H1 (cell line): ENCODE data around the gene EPHA10. TPM values are rescaled to one million over a fixed set of nuclear protein-coding genes. Genes with fewer than 3 reads are reported as not detected.

ENCODE experiments used
- CTCF ChIA-PET: fragments of 300-600 bp; sonication (Branson Sonifier 250); formaldehyde crosslinking; loops from one replicate; lab custom pipeline; 2021; ENCODE audit not compliant: partially characterized antibody; lab: Charles Lee
- POLR2A ChIA-PET: fragments of 300-600 bp; sonication (Branson Sonifier 250); formaldehyde crosslinking; loops from one replicate; lab custom pipeline; 2021; ENCODE audit warnings: inconsistent platforms; ENCODE audit not compliant: partially characterized antibody; lab: Charles Lee
- DNase-seq, 2 experiments: peaks; one replicate each; pipeline versions ENCODE4 v3.0.0 to v3.0.0-alpha.2; 2010 to 2022; ENCODE audit warnings: low spot score in 2 of 2, low read depth in 1 of 2, mixed read lengths in 1 of 2
- FAIRE-seq: peaks from 2 replicates; lab custom pipeline; 2011; peaks lifted over from hg19 to GRCh38; lab: Jason Lieb, UNC
- H2AFZ ChIP-seq: 2 replicates; pipeline ENCODE4 v1.8.1; 2012; ENCODE audit warnings: low read length, inconsistent platforms
- H2AK5ac ChIP-seq: 2 replicates; pipeline ENCODE4 v1.6.1; 2013; ENCODE audit warnings: low read depth, low read length
- H2BK120ac ChIP-seq: replicated peaks from 2 replicates; pipeline ENCODE3; 2013; ENCODE audit warnings: low read depth, low read length, inconsistent platforms
- H2BK12ac ChIP-seq: 2 replicates; pipeline ENCODE4 v1.6.1; 2013; ENCODE audit warnings: low read depth, low read length
- H2BK15ac ChIP-seq: 2 replicates; pipeline ENCODE4 v1.6.1; 2013; ENCODE audit warnings: low read length
- H2BK20ac ChIP-seq: 2 replicates; pipeline ENCODE4 v1.6.1; 2013; ENCODE audit warnings: low read length
- H2BK5ac ChIP-seq: 2 replicates; pipeline ENCODE4 v1.6.1; 2013; ENCODE audit warnings: low read depth, low read length
- H3K14ac ChIP-seq: 2 replicates; pipeline ENCODE4 v1.6.1; 2013; ENCODE audit warnings: inconsistent platforms; ENCODE audit not compliant: insufficient read length
- H3K18ac ChIP-seq: 2 replicates; pipeline ENCODE4 v1.6.1; 2013; ENCODE audit warnings: low read length; ENCODE audit errors: extremely low read depth
- H3K23ac ChIP-seq: 2 replicates; pipeline ENCODE4 v1.6.1; 2013; ENCODE audit warnings: inconsistent platforms; ENCODE audit not compliant: insufficient read length
- H3K23me2 ChIP-seq: 2 replicates; pipeline ENCODE4 v1.6.1; 2013; ENCODE audit warnings: low read depth, low read length
- H3K27ac ChIP-seq: 2 replicates; pipeline ENCODE4 v1.6.1; 2011; ENCODE audit warnings: low read depth, low read length, inconsistent platforms
- H3K27me3 ChIP-seq, 4 experiments: replicated peaks in 1 of 4; 1 replicate in 1 of 4; 2 replicates in 3 of 4; pipeline versions ENCODE4 v1.6.1 to v1.8.1; 2011 to 2013; ENCODE audit warnings: low read length in 3 of 4, mild to moderate bottlenecking in 3 of 4, inconsistent platforms in 2 of 4, mixed read lengths in 2 of 4, moderate library complexity in 1 of 4; ENCODE audit not compliant: control insufficient read depth in 3 of 4, insufficient read depth in 3 of 4; ENCODE audit errors: extremely low read depth in 1 of 4
- H3K36me3 ChIP-seq, 4 experiments: 2 replicates each; pipeline versions ENCODE4 v1.6.1 to v1.8.1; 2011 to 2013; ENCODE audit warnings: mild to moderate bottlenecking in 4 of 4, low read length in 3 of 4, moderate library complexity in 2 of 4, control low read depth in 1 of 4, inconsistent platforms in 1 of 4; ENCODE audit not compliant: insufficient read depth in 4 of 4, control insufficient read depth in 2 of 4
- H3K4ac ChIP-seq: replicated peaks from 2 replicates; pipeline ENCODE3; 2013; ENCODE audit warnings: low read length, low read depth, mixed read lengths, inconsistent platforms; ENCODE audit not compliant: insufficient read length
- H3K4me1 ChIP-seq, 4 experiments: replicated peaks in 1 of 4; 1 replicate in 1 of 4; 2 replicates in 3 of 4; pipeline versions ENCODE4 v1.6.1 to v1.8.1; 2011 to 2013; ENCODE audit warnings: low read length in 3 of 4, inconsistent platforms in 2 of 4, mixed read lengths in 1 of 4; ENCODE audit not compliant: insufficient read depth in 4 of 4, control insufficient read depth in 3 of 4
- H3K4me2 ChIP-seq, 2 experiments: 2 replicates each; pipeline versions ENCODE4 v1.6.1 to v1.8.1; 2011 to 2013; ENCODE audit warnings: low read depth in 2 of 2, low read length in 2 of 2, control low read depth in 1 of 2, inconsistent platforms in 1 of 2, mild to moderate bottlenecking in 1 of 2; ENCODE audit not compliant: insufficient read depth in 1 of 2
- H3K4me3 ChIP-seq, 4 experiments: fragments of 200-600, 300-600 bp in 1 of 4; sonication (generic), shearing (Covaris generic), sonication (Bioruptor Twin) in 1 of 4; 2 replicates each; pipeline versions ENCODE4 v1.5.1 to v1.8.1; 2011 to 2016; ENCODE audit warnings: low read length in 4 of 4, low read depth in 3 of 4, control low read depth in 2 of 4, inconsistent platforms in 2 of 4, mild to moderate bottlenecking in 2 of 4, mixed read lengths in 1 of 4, moderate library complexity in 1 of 4; ENCODE audit not compliant: insufficient read depth in 2 of 4; ENCODE audit errors: extremely low read depth in 1 of 4
- H3K56ac ChIP-seq: replicated peaks from 2 replicates; pipeline ENCODE3; 2013; ENCODE audit warnings: low read depth, mild to moderate bottlenecking, mixed read lengths, low read length, inconsistent platforms; ENCODE audit not compliant: insufficient read length
- H3K79me1 ChIP-seq: 2 replicates; pipeline ENCODE4 v1.6.1; 2013; ENCODE audit warnings: low read depth, low read length, control low read depth
- H3K79me2 ChIP-seq, 2 experiments: 2 replicates each; pipeline versions ENCODE4 v1.6.1 to v1.8.1; 2012 to 2013; ENCODE audit warnings: low read length in 2 of 2, mild to moderate bottlenecking in 2 of 2, inconsistent platforms in 1 of 2; ENCODE audit not compliant: insufficient read depth in 2 of 2, control insufficient read depth in 1 of 2
- H3K9ac ChIP-seq, 4 experiments: replicated peaks in 1 of 4; 1 replicate in 1 of 4; 2 replicates in 3 of 4; pipeline versions ENCODE4 v1.6.1 to v1.8.1; 2011 to 2013; ENCODE audit warnings: low read depth in 3 of 4, low read length in 3 of 4, control low read depth in 2 of 4, mild to moderate bottlenecking in 2 of 4, moderate library complexity in 2 of 4, inconsistent platforms in 1 of 4; ENCODE audit errors: extremely low read depth in 1 of 4
- H3K9me3 ChIP-seq, 2 experiments: 2 replicates each; pipeline versions ENCODE4 v1.6.1 to v1.8.1; 2012 to 2013; ENCODE audit warnings: mild to moderate bottlenecking in 2 of 2, moderate library complexity in 2 of 2, control low read depth in 1 of 2, inconsistent platforms in 1 of 2, low read depth in 1 of 2, low read length in 1 of 2, mixed read lengths in 1 of 2; ENCODE audit not compliant: insufficient read depth in 2 of 2
- H4K20me1 ChIP-seq, 2 experiments: replicated peaks in 1 of 2; 2 replicates each; pipeline versions ENCODE3 to v1.8.1; 2011 to 2013; ENCODE audit warnings: inconsistent platforms in 2 of 2, low read length in 2 of 2, mild to moderate bottlenecking in 1 of 2; ENCODE audit not compliant: insufficient read depth in 2 of 2, control insufficient read depth in 1 of 2
- H4K5ac ChIP-seq: 2 replicates; pipeline ENCODE4 v1.6.1; 2013; ENCODE audit warnings: low read length, low read depth, mixed read lengths, inconsistent platforms; ENCODE audit not compliant: insufficient read length
- H4K8ac ChIP-seq: 2 replicates; pipeline ENCODE4 v1.8.0; 2013; ENCODE audit warnings: mild to moderate bottlenecking, moderate library complexity, low read length, inconsistent platforms; ENCODE audit not compliant: insufficient read depth; ENCODE audit errors: extremely low read depth
- H4K91ac ChIP-seq: replicated peaks from 2 replicates; pipeline ENCODE3; 2013; ENCODE audit warnings: low read length, mixed read lengths, inconsistent platforms; ENCODE audit not compliant: insufficient read length
- CTBP2 ChIP-seq: IDR thresholded peaks from 2 replicates; pipeline ENCODE4 v1.7.0; 2011; ENCODE audit warnings: borderline replicate concordance, mild to moderate bottlenecking, moderate library complexity, mixed read lengths, low read length; ENCODE audit not compliant: insufficient read depth, insufficient read length
- EGR1 ChIP-seq: IDR thresholded peaks from 2 replicates; pipeline ENCODE4 v1.6.1; 2011; ENCODE audit warnings: low read depth, low read length, borderline replicate concordance
- EZH2 ChIP-seq: fragments of 200-600 bp; sonication (generic); IDR thresholded peaks from 2 replicates; pipeline ENCODE4 v1.7.1; 2012; ENCODE audit warnings: low read depth, mild to moderate bottlenecking, moderate library complexity, low read length, inconsistent platforms; ENCODE audit not compliant: severe bottlenecking
- JUND ChIP-seq: IDR thresholded peaks from 2 replicates; pipeline ENCODE4 v1.6.1; 2011; ENCODE audit warnings: mild to moderate bottlenecking, improper control_type of control experiment, low read length
- KDM1A ChIP-seq: fragments of 200-600, 300-600 bp; sonication (generic); IDR thresholded peaks from 2 replicates; pipeline ENCODE4 v1.7.1; 2016; ENCODE audit warnings: mild to moderate bottlenecking, low read length, borderline replicate concordance
- KDM4A ChIP-seq: IDR thresholded peaks from one replicate; pipeline ENCODE4 v1.7.1; 2012; ENCODE audit warnings: low read depth, mild to moderate bottlenecking, moderate library complexity, low read length, inconsistent platforms; ENCODE audit not compliant: severe bottlenecking
- POLR2AphosphoS5 ChIP-seq: IDR thresholded peaks from 2 replicates; pipeline ENCODE4 v1.6.1; 2011; ENCODE audit warnings: low read depth, low read length
- RXRA ChIP-seq: IDR thresholded peaks from 2 replicates; pipeline ENCODE4 v1.6.1; 2011; ENCODE audit warnings: low read depth, mild to moderate bottlenecking, low read length, moderate library complexity; ENCODE audit not compliant: insufficient read depth
- WGBS, 2 experiments: shearing (Covaris generic) in 1 of 2; methylation state at CpG; one replicate each; pipeline versions ENCODE4 v1.1.6 to v1.1.7; 2013 to 2015; ENCODE audit warnings: low lambda C conversion rate in 2 of 2, mixed read lengths in 2 of 2, inconsistent platforms in 1 of 2, low coverage in 1 of 2, missing lambda C conversion rate in 1 of 2; ENCODE audit not compliant: insufficient replicate concordance in 2 of 2, insufficient coverage in 1 of 2, insufficient read length in 1 of 2; ENCODE audit errors: extremely low coverage in 1 of 2, missing lambda C conversion rate in 1 of 2; 5-methylcytosine and 5-hydroxymethylcytosine counted together
- polyA plus RNA-seq, 7 experiments: library from polyadenylated mRNA; depleted of rRNA in 3 of 7; stranded (reverse) in 5 of 7; unstranded in 2 of 7; fragments of >200 nt in 5 of 7; fragments of 200-250 nt in 2 of 7; gene quantifications; 1 replicate in 5 of 7; 2 replicates in 1 of 7; 4 replicates in 1 of 7; pipeline versions ENCODE4 v1.2.1 to v1.2.3, GENCODE V29; 2011 to 2013; ENCODE audit warnings: missing spikeins in 2 of 7, mixed read lengths in 2 of 7
- total RNA-seq: library from RNA; stranded (reverse); fragmentation: NEBNext Ultra II Directional; extraction: Animal tissue kit (Norgen Biotek cat#: 25700); gene quantifications from 2 replicates; pipeline ENCODE4 v1.2.1, GENCODE V29; 2021

EPHA10 gene
- total and polyA plus RNA-seq, 2 of the 8 experiments (the other 6 are each of a cell fraction or from before 2014, with no cell fraction given): 0.54 to 1.0 TPM

DNA sequence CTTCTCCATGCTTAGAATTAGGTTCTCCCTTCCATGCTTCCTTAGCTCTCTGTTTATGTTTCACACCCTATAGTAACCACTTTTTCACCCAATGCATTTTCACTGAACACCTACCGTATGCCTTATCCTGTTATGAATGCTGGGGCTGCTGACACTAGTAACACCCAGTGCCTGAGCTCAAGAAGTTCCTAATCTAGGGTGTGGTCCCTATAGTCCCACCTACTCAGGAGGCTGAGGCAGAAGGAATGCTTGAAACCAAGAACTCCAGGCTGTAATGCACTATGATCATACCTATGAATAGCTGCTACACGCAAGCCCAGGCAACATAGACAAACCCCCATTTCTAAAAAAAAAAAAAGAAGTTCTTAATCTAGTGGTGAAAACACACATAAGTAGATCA, 5.5 kb downstream of the EPHA10 start:
- Histone ChIP-seq H2BK120ac (no peak overlapping the region), H3K18ac (no peak overlapping the region), H3K56ac (no peak overlapping the region), H3K4ac (no peak overlapping the region), H2BK5ac (no peak overlapping the region), H3K4me2 (no peak overlapping the region), H4K8ac (no peak overlapping the region), H3K23ac (no peak overlapping the region), H2BK12ac (no peak overlapping the region), H3K79me1 (no peaks in the 10 kb centered on the region), H2BK20ac (no peak overlapping the region), H4K20me1 (peaks cover 0 to 9% of the 10 kb centered on the region in 2 experiments), H3K4me1 (peaks cover 0 to under 1% (median 0%) of the 10 kb centered on the region in 4 experiments; a peak in 3 of 7 replicates), H3K9me3 (no peaks in the 10 kb centered on the region), H4K5ac (no peak overlapping the region), H3K27ac (no peak overlapping the region), H2AFZ (no peak overlapping the region), H4K91ac (no peak overlapping the region), H3K36me3 (no peaks in the 10 kb centered on the region), H3K79me2 (no peaks in the 10 kb centered on the region), H3K9ac (no peak overlapping the region), H2AK5ac (no peak overlapping the region), H3K27me3 (peaks cover 24 to 89% (median 59%) of the 10 kb centered on the region in 4 experiments), H3K23me2 (no peaks in the 10 kb centered on the region; the same call in 1 of the 2 replicates), H3K14ac (no peak overlapping the region), H2BK15ac (no peak overlapping the region), H3K4me3 (no peak overlapping the region)
- DNase-seq (no peak), FAIRE-seq (no peak)
- 90% methylated on average over 2 of the region's 2 CpGs; no CpG with 5 or more reads in 1 of the 2 experiments for WGBS, 2 experiments
- TF ChIP-seq EGR1 (no peak), EZH2 (no peak), POLR2AphosphoS5 (no peak), RXRA (no peak), CTBP2 (no peak), KDM4A (no peak), JUND (no peak), KDM1A (no peak)
- POLR2A ChIA-PET: no interaction called here
- CTCF ChIA-PET: interaction anchor here (0.7 to 1.4 kb wide), 5 partner anchors 28 to 156 kb away, joined by 3 to 5 read pairs (median 4); no protein-coding TSS in a partner anchor
